GM18508 (cell line): ENCODE results near the gene GALNT2.

Experiments
- ATAC-seq: cut with Tn5 transposase; IDR thresholded peaks from one replicate; pipeline ENCODE4 v1.9.1; 2021; ENCODE audit warnings: moderate number of reproducible peaks; ENCODE audit not compliant: insufficient read depth, unreplicated experiment

The GALNT2 gene

GRCh38 chr1:230087028-230087716 lies 20.1 kb downstream of the GALNT2 start:
- no peak for ATAC-seq

GRCh38 chr1:230087717-230088105 lies 20.7 kb downstream of the GALNT2 start:
- no peak for ATAC-seq

GRCh38 chr1:230090194-230090711 lies 23.2 kb downstream of the GALNT2 start:
- ATAC-seq, result no peak

- ATAC-seq, result no peak
Observed at GRCh38 chr1:230091473-230092231, 24.6 kb downstream of the GALNT2 start.

GRCh38 chr1:230094746-230095145 lies 27.7 kb downstream of the GALNT2 start:
- ATAC-seq, result no peak

- ATAC-seq, result no peak
Observed at GRCh38 chr1:230095938-230096337, 28.9 kb downstream of the GALNT2 start.

- ATAC-seq, result no peak
Observed at GRCh38 chr1:230097370-230097769, 30.3 kb downstream of the GALNT2 start.

- ATAC-seq, result no peak
Observed at GRCh38 chr1:230098723-230099122, 31.7 kb downstream of the GALNT2 start.

GRCh38 chr1:230099465-230099864 lies 32.4 kb downstream of the GALNT2 start:
- no peak for ATAC-seq

GRCh38 chr1:230100932-230101331 lies 33.9 kb downstream of the GALNT2 start:
- no peak for ATAC-seq

- ATAC-seq, result no peak
Observed at GRCh38 chr1:230101556-230101955, 34.5 kb downstream of the GALNT2 start.

- ATAC-seq, result no peak
Observed at GRCh38 chr1:230102046-230102445, 35.0 kb downstream of the GALNT2 start.

- no peak for ATAC-seq
Observed at GRCh38 chr1:230102472-230102871, 35.4 kb downstream of the GALNT2 start.

GRCh38 chr1:230103306-230104173 lies 36.5 kb downstream of the GALNT2 start:
- ATAC-seq, result no peak

- peak; percentile 42 for ATAC-seq
Observed at GRCh38 chr1:230104395-230105244, 37.6 kb downstream of the GALNT2 start.

GRCh38 chr1:230105245-230105753 lies 38.3 kb downstream of the GALNT2 start:
- no peak for ATAC-seq

- ATAC-seq, result peak; percentile 29
Observed at GRCh38 chr1:230105754-230106625, 39.0 kb downstream of the GALNT2 start.

- no peak for ATAC-seq
Observed at GRCh38 chr1:230107941-230108340, 40.9 kb downstream of the GALNT2 start.

- no peak for ATAC-seq
Observed at GRCh38 chr1:230108580-230108979, 41.5 kb downstream of the GALNT2 start.
